HFFc6 (cell line): ENCODE measurements around the gene RAI1. TPM values are rescaled to one million over a fixed set of nuclear protein-coding genes. Genes with fewer than 3 reads are reported as not detected.

Experiments used
- DNase-seq: peaks from one replicate; pipeline ENCODE4 v3.0.0-alpha.2; 2018
- H3K27ac Mint-ChIP-seq: 2 replicates; pipeline ENCODE4 v1.8.0; 2020; ENCODE audit warnings: mild to moderate bottlenecking, mixed read lengths
- H3K27me3 Mint-ChIP-seq: 2 replicates; pipeline ENCODE4 v1.8.0; 2021; ENCODE audit warnings: mild to moderate bottlenecking, moderate library complexity, mixed read lengths; ENCODE audit not compliant: insufficient read depth
- H3K36me3 Mint-ChIP-seq: 2 replicates; pipeline ENCODE4 v1.8.0; 2021; ENCODE audit warnings: low read depth, mixed read lengths
- H3K4me1 Mint-ChIP-seq: 2 replicates; pipeline ENCODE4 v1.8.0; 2020; ENCODE audit warnings: low read depth, mixed read lengths
- H3K4me3 Mint-ChIP-seq: 2 replicates; pipeline ENCODE4 v1.8.0; 2020; ENCODE audit warnings: mild to moderate bottlenecking, moderate library complexity, mixed read lengths
- H3K9me3 Mint-ChIP-seq: 2 replicates; pipeline ENCODE4 v1.8.0; 2020; ENCODE audit warnings: mild to moderate bottlenecking, mixed read lengths
- total RNA-seq, 6 experiments: library from RNA; stranded (reverse); fragmentation: NEBNext Ultra II Directional; extraction: Animal tissue kit (Norgen Biotek cat#: 25700); gene quantifications; 2 replicates in 1 of 6; 3 replicates in 5 of 6; pipeline ENCODE4 v1.2.3, GENCODE V29; 2021
- TF ChIP-seq, protein P1 (sequence below): fragments of 200-600 bp; sonication (generic); IDR thresholded peaks from 2 replicates; pipeline ENCODE4 v1.5.0; 2021; ENCODE audit warnings: antibody characterized with exemption, mild to moderate bottlenecking

The RAI1 gene
- total RNA-seq, 6 experiments from 2014 or later, result 26.9 to 29.3 (median 29.0) TPM

GRCh38 chr17:17827826-17828621 lies 146.8 kb downstream of the RAI1 start:
- H3K27me3 Mint-ChIP-seq, result no peaks in the 10 kb centered on the region; the same call in 1 of the 2 replicates
- H3K36me3 Mint-ChIP-seq, result no peaks in the 10 kb centered on the region
- no peak for DNase-seq
- H3K9me3 Mint-ChIP-seq, result no peaks in the 10 kb centered on the region
- no peak overlapping the region for H3K4me3 Mint-ChIP-seq
- TF ChIP-seq, protein P1, sequence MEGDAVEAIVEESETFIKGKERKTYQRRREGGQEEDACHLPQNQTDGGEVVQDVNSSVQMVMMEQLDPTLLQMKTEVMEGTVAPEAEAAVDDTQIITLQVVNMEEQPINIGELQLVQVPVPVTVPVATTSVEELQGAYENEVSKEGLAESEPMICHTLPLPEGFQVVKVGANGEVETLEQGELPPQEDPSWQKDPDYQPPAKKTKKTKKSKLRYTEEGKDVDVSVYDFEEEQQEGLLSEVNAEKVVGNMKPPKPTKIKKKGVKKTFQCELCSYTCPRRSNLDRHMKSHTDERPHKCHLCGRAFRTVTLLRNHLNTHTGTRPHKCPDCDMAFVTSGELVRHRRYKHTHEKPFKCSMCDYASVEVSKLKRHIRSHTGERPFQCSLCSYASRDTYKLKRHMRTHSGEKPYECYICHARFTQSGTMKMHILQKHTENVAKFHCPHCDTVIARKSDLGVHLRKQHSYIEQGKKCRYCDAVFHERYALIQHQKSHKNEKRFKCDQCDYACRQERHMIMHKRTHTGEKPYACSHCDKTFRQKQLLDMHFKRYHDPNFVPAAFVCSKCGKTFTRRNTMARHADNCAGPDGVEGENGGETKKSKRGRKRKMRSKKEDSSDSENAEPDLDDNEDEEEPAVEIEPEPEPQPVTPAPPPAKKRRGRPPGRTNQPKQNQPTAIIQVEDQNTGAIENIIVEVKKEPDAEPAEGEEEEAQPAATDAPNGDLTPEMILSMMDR, result no peak
- H3K4me1 Mint-ChIP-seq, result peaks cover 49% of the 10 kb centered on the region
- H3K27ac Mint-ChIP-seq, result no peak overlapping the region

DNA sequence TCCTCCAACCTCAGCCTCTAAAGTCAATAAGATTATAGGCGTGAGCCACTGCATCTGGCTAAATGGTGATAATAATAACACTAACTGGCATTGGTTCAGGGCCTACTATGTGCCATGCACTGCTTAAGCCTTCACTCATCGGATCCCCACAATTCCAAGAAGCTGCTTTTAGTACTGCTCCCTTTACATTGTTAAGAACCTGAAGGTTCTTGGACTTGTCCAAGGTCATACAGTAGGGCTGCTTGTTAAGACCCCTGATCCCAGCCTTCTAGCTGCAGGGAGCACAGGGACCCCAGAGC lies 149.0 kb downstream of the RAI1 start:
- no peaks in the 10 kb centered on the region; the same call in 1 of the 2 replicates for H3K36me3 Mint-ChIP-seq
- H3K9me3 Mint-ChIP-seq, result no peaks in the 10 kb centered on the region
- peaks cover 7% of the 10 kb centered on the region for H3K27me3 Mint-ChIP-seq
- no peak for DNase-seq
- TF ChIP-seq, protein P1, result no peak
- H3K27ac Mint-ChIP-seq, result no peak overlapping the region
- peaks cover 49% of the 10 kb centered on the region for H3K4me1 Mint-ChIP-seq
- H3K4me3 Mint-ChIP-seq, result no peak overlapping the region

- H3K27ac Mint-ChIP-seq, result peak overlapping the region; percentile 48; the same call in 1 of the 2 replicates
- peaks cover 3% of the 10 kb centered on the region for H3K36me3 Mint-ChIP-seq
- peaks cover 7% of the 10 kb centered on the region for H3K27me3 Mint-ChIP-seq
These were observed 149.5 kb downstream of the RAI1 start for GRCh38 chr17:17830740-17831207.

GRCh38 chr17:17831208-17832031 lies 150.2 kb downstream of the RAI1 start:
- TF ChIP-seq, protein P1, result no peak
- peaks cover 47% of the 10 kb centered on the region for H3K4me1 Mint-ChIP-seq
- H3K9me3 Mint-ChIP-seq, result no peaks in the 10 kb centered on the region
- H3K36me3 Mint-ChIP-seq, result peaks cover 5% of the 10 kb centered on the region
- peaks cover 7% of the 10 kb centered on the region for H3K27me3 Mint-ChIP-seq
- no peak overlapping the region for H3K4me3 Mint-ChIP-seq
- no peak for DNase-seq
- peak overlapping the region; percentile 48; the same call in 1 of the 2 replicates for H3K27ac Mint-ChIP-seq

More at GRCh38 chr17:17830740-17831207, 149.5 kb downstream of the RAI1 start:
- no peak for DNase-seq
- TF ChIP-seq, protein P1, result no peak
- Mint-ChIP-seq H3K9me3 (no peaks in the 10 kb centered on the region), H3K4me3 (no peak overlapping the region), H3K4me1 (peaks cover 49% of the 10 kb centered on the region)

DNA sequence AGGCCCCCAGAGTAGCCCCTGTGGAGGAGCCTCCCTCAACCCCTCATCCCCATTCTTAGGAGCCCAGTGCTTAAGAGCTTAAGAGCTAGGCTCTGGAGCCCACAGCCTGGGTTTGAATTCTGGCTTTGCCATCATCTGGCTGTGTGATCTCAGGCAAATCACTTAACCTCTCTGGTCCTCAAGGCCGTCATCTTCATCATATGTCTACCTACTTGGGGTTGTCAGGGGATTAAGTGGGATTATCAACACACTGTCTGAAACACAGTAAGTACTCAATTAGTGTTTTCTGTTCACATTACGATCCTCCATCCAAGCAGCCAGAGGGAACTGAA lies 150.7 kb downstream of the RAI1 start:
- H3K36me3 Mint-ChIP-seq, result peaks cover 5% of the 10 kb centered on the region
- no peak overlapping the region for H3K4me3 Mint-ChIP-seq
- peak overlapping the region; percentile 36; the same call in 1 of the 2 replicates for H3K27ac Mint-ChIP-seq
- TF ChIP-seq, protein P1, result no peak
- DNase-seq, result no peak
- peaks cover 7% of the 10 kb centered on the region for H3K27me3 Mint-ChIP-seq
- H3K9me3 Mint-ChIP-seq, result no peaks in the 10 kb centered on the region
- H3K4me1 Mint-ChIP-seq, result peaks cover 49% of the 10 kb centered on the region
